ENCODE data around the gene NOC3L.

- TF ChIP-seq CTCF (IDR thresholded peaks at IDR 0.05; ENCODE audit: low read depth, low read length, missing input control) (no peak), MAX (IDR thresholded peaks at IDR 0.05) (no peak), RAD21 (IDR thresholded peaks at IDR 0.05) (no peak), EGR1 (IDR thresholded peaks at IDR 0.05; ENCODE audit: low read depth in 2 of 2) (no peak), TAF1 (conservative IDR thresholded peaks at IDR 0.05) (no peak), YY1 (IDR thresholded peaks at IDR 0.05) (no peak), SP1 (IDR thresholded peaks at IDR 0.05) (no peak), JUND (IDR thresholded peaks at IDR 0.05) (no peak), FOXA1 (IDR thresholded peaks at IDR 0.05) (no peak)
Measured at GRCh38 chr10:94292434-94293090, 70.2 kb downstream of the NOC3L start.

Data from liver (tissue), 3 donors.